CD8-positive, alpha-beta memory T cell (primary cell): ENCODE data around the gene ZBTB8OS. TPM values are rescaled to one million over a fixed set of nuclear protein-coding genes. Genes with fewer than 3 reads are reported as not detected.

Experiments
- CTCF ChIA-PET: fragments of 350-600 bp; sonication (Branson Sonifier 250); formaldehyde crosslinking; loops from one replicate; lab custom pipeline; 2021; ENCODE audit warnings: antibody characterized with exemption; lab: Charles Lee
- POLR2A ChIA-PET: fragments of 350-600 bp; sonication (Branson Sonifier 250); formaldehyde crosslinking; loops from one replicate; lab custom pipeline; 2021; ENCODE audit warnings: antibody characterized with exemption; lab: Charles Lee
- DNase-seq, 5 donors: peaks; one replicate each; pipeline versions ENCODE4 v3.0.0 to v3.0.0-alpha.2; 2020 to 2022; ENCODE audit warnings: mixed read lengths in 1 of 5
- H3K27ac ChIP-seq: one replicate; pipeline ENCODE4 v1.7.0; 2013; ENCODE audit warnings: low read depth, mild to moderate bottlenecking, low read length, moderate library complexity
- H3K27me3 ChIP-seq: 2 replicates; pipeline ENCODE4 v1.7.0; 2013; ENCODE audit warnings: low read length, mild to moderate bottlenecking; ENCODE audit not compliant: insufficient read depth, poor library complexity, severe bottlenecking
- H3K36me3 ChIP-seq: 2 replicates; pipeline ENCODE4 v1.7.0; 2013; ENCODE audit warnings: mild to moderate bottlenecking, low read length, moderate library complexity; ENCODE audit not compliant: insufficient read depth
- H3K4me1 ChIP-seq: 2 replicates; pipeline ENCODE4 v1.7.0; 2013; ENCODE audit warnings: mild to moderate bottlenecking, low read length, moderate library complexity; ENCODE audit not compliant: insufficient read depth
- H3K4me3 ChIP-seq: 2 replicates; pipeline ENCODE4 v1.7.0; 2013; ENCODE audit warnings: mild to moderate bottlenecking, low read length
- H3K9me3 ChIP-seq: 2 replicates; pipeline ENCODE4 v1.7.0; 2013; ENCODE audit warnings: mild to moderate bottlenecking, low read length
- H3K27ac Mint-ChIP-seq, 8 donors: one replicate each; pipeline ENCODE4 v1.8.0; 2020 to 2021; ENCODE audit warnings: mixed read lengths in 8 of 8, mild to moderate bottlenecking in 6 of 8, inconsistent platforms in 3 of 8, moderate library complexity in 3 of 8
- H3K27me3 Mint-ChIP-seq, 2 donors: one replicate each; pipeline ENCODE4 v1.8.0; 2020 to 2021; ENCODE audit warnings: mixed read lengths in 2 of 2, mild to moderate bottlenecking in 1 of 2, moderate library complexity in 1 of 2
- H3K36me3 Mint-ChIP-seq, 3 donors: one replicate each; pipeline ENCODE4 v1.8.0; 2020 to 2021; ENCODE audit warnings: mixed read lengths in 3 of 3, inconsistent platforms in 1 of 3, mild to moderate bottlenecking in 1 of 3
- H3K4me1 Mint-ChIP-seq, 3 donors: one replicate each; pipeline ENCODE4 v1.8.0; 2020 to 2021; ENCODE audit warnings: mixed read lengths in 3 of 3, inconsistent platforms in 1 of 3, mild to moderate bottlenecking in 1 of 3
- H3K4me3 Mint-ChIP-seq, 7 donors: one replicate each; pipeline ENCODE4 v1.8.0; 2020 to 2021; ENCODE audit warnings: mixed read lengths in 7 of 7, mild to moderate bottlenecking in 6 of 7, moderate library complexity in 4 of 7, inconsistent platforms in 2 of 7
- H3K9me3 Mint-ChIP-seq, 5 donors: one replicate each; pipeline ENCODE4 v1.8.0; 2020 to 2022; ENCODE audit warnings: mixed read lengths in 5 of 5, mild to moderate bottlenecking in 3 of 5, moderate library complexity in 2 of 5, inconsistent platforms in 1 of 5
- polyA plus RNA-seq: library from polyadenylated mRNA; unstranded; fragments of 300-500 nt; fragmentation: Illumina TruSeq; gene quantifications from one replicate; pipeline ENCODE4 v1.2.3, GENCODE V29; 2021
- total RNA-seq, 2 experiments: library from RNA; stranded (reverse); gene quantifications; one replicate each; pipeline ENCODE4 v1.2.3, GENCODE V29; 2021

ZBTB8OS gene
- total and polyA plus RNA-seq, 3 experiments from 2014 or later = 76.7 to 79.9 (median 79.4) TPM

DNA sequence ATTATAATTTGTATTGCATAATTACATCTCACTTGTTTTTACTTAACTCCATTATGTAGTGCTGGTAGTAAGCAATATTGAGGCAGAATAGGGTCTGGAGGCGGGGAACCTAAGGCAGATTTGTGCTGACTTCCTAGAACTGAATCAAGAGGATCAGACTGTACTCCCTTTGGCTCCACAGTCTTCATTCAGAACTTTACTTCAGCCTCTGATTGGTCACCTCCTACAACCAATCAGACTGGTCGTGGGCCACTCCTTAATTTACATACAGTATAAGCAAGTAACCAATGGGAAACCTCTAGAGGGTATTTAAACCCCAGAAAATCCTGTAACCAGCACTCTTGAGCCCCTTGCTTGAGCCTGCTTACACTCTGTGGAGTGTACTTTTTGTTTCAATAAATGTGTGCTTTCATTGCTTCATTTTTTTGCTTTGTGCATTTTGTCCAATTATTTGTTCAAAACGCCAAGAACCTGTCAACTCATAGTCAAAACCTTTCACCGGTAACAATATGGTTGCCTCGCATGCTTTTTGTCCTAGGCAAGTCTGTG lies 31.6 kb downstream of the ZBTB8OS start:
- H3K4me1 ChIP-seq = peaks cover 10% of the 10 kb centered on the region
- Mint-ChIP-seq H3K9me3 (no peaks in the 10 kb centered on the region), H3K27ac (no peak overlapping the region), H3K4me1 (peaks cover 11 to 21% (median 17%) of the 10 kb centered on the region in 3 donors), H3K4me3 (no peak overlapping the region), H3K36me3 (peaks cover 0 to 40% (median 15%) of the 10 kb centered on the region in 3 donors), H3K27me3 (no peaks in the 10 kb centered on the region)
- CTCF ChIA-PET = no interaction called here
- H3K4me3 ChIP-seq = no peak overlapping the region
- no peaks in the 10 kb centered on the region for H3K27me3 ChIP-seq
- no peak overlapping the region for H3K27ac ChIP-seq
- DNase-seq = no peak
- POLR2A ChIA-PET = no interaction called here
- no peaks in the 10 kb centered on the region for H3K9me3 ChIP-seq
- H3K36me3 ChIP-seq = no peaks in the 10 kb centered on the region

DNA sequence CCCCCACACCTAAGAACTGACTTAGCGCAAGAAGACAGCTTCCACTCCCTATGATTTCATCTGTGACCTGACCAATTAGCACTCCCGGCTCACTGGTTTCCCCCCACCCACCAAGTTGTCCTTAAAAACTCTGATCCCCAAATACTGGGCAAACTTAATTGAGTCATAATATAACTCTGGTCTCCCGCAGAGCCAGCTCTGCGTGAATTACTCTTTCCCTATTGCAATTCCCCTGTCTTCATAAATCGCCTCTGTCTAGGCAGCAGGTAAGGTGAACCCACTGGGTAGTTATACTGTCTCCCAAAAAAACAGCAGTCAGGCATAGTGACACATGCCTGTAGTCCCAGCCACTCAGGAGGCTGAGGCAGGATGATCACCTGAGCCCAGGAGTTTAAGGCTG lies 36.9 kb downstream of the ZBTB8OS start:
- Mint-ChIP-seq H3K27ac (peak overlapping the region in 2 of 8 donors; percentile 29 to 64), H3K27me3 (peaks cover 0 to 2% of the 10 kb centered on the region in 2 donors), H3K36me3 (peaks cover 0 to 4% (median 2%) of the 10 kb centered on the region in 3 donors), H3K4me3 (peak overlapping the region in 2 of 7 donors; percentile 23 to 61), H3K4me1 (peaks cover 3 to 6% (median 5%) of the 10 kb centered on the region in 3 donors), H3K9me3 (no peaks in the 10 kb centered on the region)
- H3K36me3 ChIP-seq = no peaks in the 10 kb centered on the region
- POLR2A ChIA-PET = no interaction called here
- no peaks in the 10 kb centered on the region for H3K27me3 ChIP-seq
- H3K4me1 ChIP-seq = no peaks in the 10 kb centered on the region
- no peaks in the 10 kb centered on the region for H3K9me3 ChIP-seq
- no peak overlapping the region for H3K4me3 ChIP-seq
- H3K27ac ChIP-seq = no peak overlapping the region
- no peak for DNase-seq
- CTCF ChIA-PET = no interaction called here

DNA sequence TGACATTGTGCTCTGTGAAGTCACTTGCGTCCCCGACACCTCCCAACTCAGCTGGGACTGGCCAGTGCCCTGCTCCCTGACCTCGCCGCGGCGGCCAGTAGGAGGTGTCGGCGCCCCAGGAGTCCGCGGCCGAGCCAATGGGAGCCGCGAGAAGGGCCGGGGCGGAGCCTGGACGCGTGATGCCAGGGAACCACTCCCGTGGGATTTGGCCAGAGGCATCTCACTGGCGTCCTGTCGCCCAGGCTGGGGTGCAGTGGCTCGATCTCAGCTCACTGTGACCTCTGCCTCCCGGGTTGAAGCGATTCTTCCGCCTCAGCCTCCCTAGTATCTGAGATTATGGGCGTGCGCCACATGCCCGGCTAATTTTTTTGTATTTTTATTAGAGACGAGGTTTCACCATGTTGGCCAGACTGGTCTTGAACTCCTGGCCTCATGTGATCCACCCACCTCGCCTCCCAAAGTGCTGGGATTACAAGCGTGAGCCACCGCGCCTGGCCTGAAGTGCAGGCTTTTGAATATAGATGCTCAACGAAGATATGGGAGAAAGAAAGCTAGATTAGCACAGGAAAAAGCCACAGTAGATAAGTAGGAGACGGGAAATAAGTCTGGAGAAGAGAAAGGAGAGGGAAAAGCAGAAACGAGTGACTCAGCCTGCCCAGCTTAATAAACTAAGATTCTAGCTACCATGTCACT lies 38.0 kb downstream of the ZBTB8OS start:
- H3K36me3 Mint-ChIP-seq = peaks cover 0 to 3% (median 2%) of the 10 kb centered on the region in 3 donors
- H3K36me3 ChIP-seq = no peaks in the 10 kb centered on the region
- no peaks in the 10 kb centered on the region for H3K9me3 ChIP-seq
- H3K27me3 Mint-ChIP-seq = peaks cover 0 to 2% of the 10 kb centered on the region in 2 donors
- peak overlapping the region; percentile 70 to 77 (median 74) for H3K4me3 Mint-ChIP-seq
- H3K4me1 ChIP-seq = no peaks in the 10 kb centered on the region
- peak in 4 of 5 donors; percentile 25 to 45 (median 35) for DNase-seq
- peak overlapping the region in 4 of 8 donors; percentile 0 to 50 (median 40) for H3K27ac Mint-ChIP-seq
- H3K27me3 ChIP-seq = no peaks in the 10 kb centered on the region
- CTCF ChIA-PET = no interaction called here
- no peaks in the 10 kb centered on the region for H3K9me3 Mint-ChIP-seq
- POLR2A ChIA-PET = no interaction called here
- H3K4me1 Mint-ChIP-seq = peaks cover 3 to 6% (median 5%) of the 10 kb centered on the region in 3 donors
- H3K27ac ChIP-seq = no peak overlapping the region
- H3K4me3 ChIP-seq = peak overlapping the region; percentile 57

DNA sequence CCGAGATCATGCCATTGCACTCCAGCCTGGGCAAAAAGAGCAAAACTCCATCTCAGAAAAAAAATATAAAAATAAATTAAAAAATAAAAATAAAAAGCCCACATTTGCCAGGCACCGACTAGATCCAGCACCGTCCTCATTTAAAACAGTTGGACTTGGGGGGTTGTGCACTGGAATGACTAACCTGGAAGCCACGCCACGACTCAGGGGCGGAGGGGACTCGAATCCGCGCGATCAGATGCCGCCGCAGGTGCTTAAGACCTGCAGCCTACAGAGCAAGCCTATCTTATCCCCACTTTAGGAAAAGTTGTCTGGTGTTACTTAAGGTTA lies 38.5 kb downstream of the ZBTB8OS start:
- Mint-ChIP-seq H3K9me3 (no peaks in the 10 kb centered on the region), H3K27me3 (peaks cover 0 to 2% of the 10 kb centered on the region in 2 donors), H3K36me3 (peaks cover 0 to 3% (median 2%) of the 10 kb centered on the region in 3 donors), H3K4me1 (peaks cover 3 to 6% (median 5%) of the 10 kb centered on the region in 3 donors), H3K27ac (no peak overlapping the region), H3K4me3 (peak overlapping the region; percentile 70 to 77 (median 74))
- no peak for DNase-seq
- H3K27ac ChIP-seq = no peak overlapping the region
- ChIA-PET POLR2A (no interaction called here), CTCF (no interaction called here)
- H3K9me3 ChIP-seq = no peaks in the 10 kb centered on the region
- no peaks in the 10 kb centered on the region for H3K4me1 ChIP-seq
- peak overlapping the region; percentile 57 for H3K4me3 ChIP-seq
- H3K27me3 ChIP-seq = no peaks in the 10 kb centered on the region
- H3K36me3 ChIP-seq = no peaks in the 10 kb centered on the region

DNA sequence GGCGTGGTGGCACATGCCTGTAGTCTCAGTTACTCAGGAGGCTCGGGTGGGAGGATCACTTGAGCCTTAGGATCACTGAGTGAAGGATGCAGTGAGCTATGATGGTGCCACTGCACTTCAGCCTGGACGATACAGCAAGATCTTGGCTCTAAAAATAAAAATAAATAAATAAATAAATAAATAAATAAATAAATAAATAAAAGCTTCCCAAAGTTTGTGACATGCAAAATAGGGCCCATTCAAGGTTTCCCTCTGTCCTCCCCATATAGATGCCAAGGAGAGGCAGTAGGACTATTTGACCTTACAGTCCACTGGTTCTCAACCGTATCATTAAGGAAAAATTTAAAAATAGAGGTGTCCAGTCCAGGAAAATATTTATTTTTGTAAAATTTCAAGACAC lies 41.2 kb downstream of the ZBTB8OS start:
- no peak overlapping the region for H3K27ac ChIP-seq
- no peak overlapping the region for H3K4me3 ChIP-seq
- DNase-seq = no peak
- H3K4me1 ChIP-seq = no peaks in the 10 kb centered on the region
- ChIA-PET CTCF (no interaction called here), POLR2A (interaction anchor here (0.7 kb wide), 1 partner anchor 572 kb away, joined by 3 read pairs; no protein-coding TSS in a partner anchor)
- Mint-ChIP-seq H3K27ac (no peak overlapping the region), H3K27me3 (peaks cover 0 to 2% of the 10 kb centered on the region in 2 donors), H3K36me3 (no peaks in the 10 kb centered on the region), H3K4me1 (peaks cover 3 to 6% (median 5%) of the 10 kb centered on the region in 3 donors), H3K9me3 (no peaks in the 10 kb centered on the region), H3K4me3 (no peak overlapping the region)
- H3K9me3 ChIP-seq = no peaks in the 10 kb centered on the region
- H3K36me3 ChIP-seq = no peaks in the 10 kb centered on the region
- H3K27me3 ChIP-seq = no peaks in the 10 kb centered on the region

DNA sequence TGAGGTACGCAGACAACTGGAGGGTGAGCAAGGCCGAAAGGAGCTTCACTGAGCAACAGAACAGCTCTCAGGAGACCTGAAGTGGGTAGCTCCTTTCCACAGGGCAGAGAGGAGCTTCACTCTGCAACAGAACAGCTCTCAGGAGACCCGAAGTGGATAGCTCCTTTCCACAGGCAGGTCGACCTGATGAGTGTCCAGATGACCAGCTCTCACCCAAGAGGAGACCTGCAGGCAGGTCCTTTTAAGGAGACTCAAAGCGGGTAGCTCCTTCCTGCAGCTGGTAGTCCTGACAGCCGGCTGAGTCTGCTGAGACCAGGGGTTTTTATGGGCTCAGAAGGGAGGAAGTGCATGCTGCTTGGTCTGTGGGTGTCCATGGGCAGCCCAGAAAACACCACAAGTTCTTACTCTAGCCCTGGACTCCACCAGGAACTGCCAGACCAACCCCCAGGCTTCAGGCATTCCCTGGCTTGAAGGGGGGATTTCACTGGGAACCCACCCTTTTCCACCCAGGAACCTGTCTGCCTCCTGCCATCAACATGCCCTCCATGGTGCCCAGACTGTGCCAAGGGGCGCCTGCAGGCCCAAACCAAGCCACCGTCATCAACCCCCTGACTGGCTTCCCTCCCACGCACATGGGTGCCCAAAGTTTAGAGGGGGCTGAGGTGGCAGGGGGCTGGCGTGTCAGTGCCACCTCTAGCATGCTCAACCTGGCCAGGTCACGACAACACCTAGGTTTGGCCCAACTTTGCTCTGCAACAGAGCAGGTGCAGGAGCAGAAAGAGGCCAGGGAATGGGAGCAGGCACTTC lies 43.6 kb downstream of the ZBTB8OS start:
- H3K27me3 Mint-ChIP-seq = peaks cover 1 to 5% of the 10 kb centered on the region in 2 donors
- Histone ChIP-seq H3K9me3 (no peaks in the 10 kb centered on the region), H3K27ac (no peak overlapping the region), H3K36me3 (no peaks in the 10 kb centered on the region), H3K4me3 (no peak overlapping the region), H3K27me3 (no peaks in the 10 kb centered on the region), H3K4me1 (no peaks in the 10 kb centered on the region)
- ChIA-PET POLR2A (no interaction called here), CTCF (no interaction called here)
- H3K27ac Mint-ChIP-seq = no peak overlapping the region
- no peak overlapping the region for H3K4me3 Mint-ChIP-seq
- H3K9me3 Mint-ChIP-seq = no peaks in the 10 kb centered on the region
- peaks cover 0 to under 1% (median 0%) of the 10 kb centered on the region in 3 donors for H3K4me1 Mint-ChIP-seq
- no peaks in the 10 kb centered on the region for H3K36me3 Mint-ChIP-seq
- no peak for DNase-seq

DNA sequence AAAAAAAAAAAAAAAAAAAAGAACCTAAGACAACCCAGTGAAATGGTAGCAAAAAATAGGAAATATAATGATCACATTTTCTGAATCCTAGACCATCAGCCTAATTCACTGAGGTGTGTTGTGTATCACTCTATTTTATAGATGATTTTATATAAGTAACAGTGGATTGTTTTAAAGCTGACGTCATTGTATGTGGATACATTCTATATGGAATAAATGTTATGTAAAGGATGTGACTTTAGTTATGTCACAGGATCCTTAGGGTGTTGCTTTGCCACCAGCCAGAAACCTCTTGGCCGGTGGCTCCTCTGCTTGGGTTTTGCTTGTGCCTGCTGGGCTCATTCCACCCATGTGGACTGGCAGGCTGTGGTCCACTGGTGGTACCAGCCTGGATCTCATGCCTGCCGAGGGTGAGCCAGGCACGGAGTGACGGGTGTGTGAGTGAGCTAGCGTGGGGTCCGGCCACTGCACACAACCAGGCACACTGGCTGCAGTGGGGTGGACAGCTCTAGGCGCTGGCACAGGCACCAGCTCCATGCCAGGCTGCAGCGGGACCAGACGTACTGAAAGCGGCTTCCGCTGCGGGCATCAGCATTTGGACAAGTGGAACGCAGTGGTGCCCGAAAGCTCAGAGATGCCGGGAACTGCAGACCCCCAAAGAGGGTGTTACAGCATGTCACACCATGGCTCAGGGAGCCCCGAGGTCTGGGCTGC lies 44.5 kb downstream of the ZBTB8OS start:
- Mint-ChIP-seq H3K27me3 (peaks cover 4 to 5% of the 10 kb centered on the region in 2 donors), H3K9me3 (no peaks in the 10 kb centered on the region), H3K36me3 (no peaks in the 10 kb centered on the region), H3K4me3 (no peak overlapping the region), H3K27ac (no peak overlapping the region), H3K4me1 (no peaks in the 10 kb centered on the region)
- Histone ChIP-seq H3K27me3 (no peaks in the 10 kb centered on the region), H3K9me3 (no peaks in the 10 kb centered on the region), H3K4me1 (no peaks in the 10 kb centered on the region), H3K4me3 (no peak overlapping the region), H3K27ac (no peak overlapping the region), H3K36me3 (no peaks in the 10 kb centered on the region)
- POLR2A ChIA-PET = interaction anchor here (0.6 kb wide), 1 partner anchor 363 kb away, joined by 16 read pairs; no protein-coding TSS in a partner anchor
- CTCF ChIA-PET = no interaction called here
- DNase-seq = no peak
